Measurements from ENCODE around the gene TIMP3. TPM values are rescaled to one million over a fixed set of nuclear protein-coding genes. Genes with fewer than 3 reads are reported as not detected.
"Not testable (repeated sequence)": the region's sequence is repeated elsewhere in the genome, so short reads cannot be mapped to it uniquely, and the experiment has no call there.

TIMP3 gene
- total RNA-seq (0.35 TPM), polyA plus RNA-seq (not detected)

GRCh38 chr22:32801537-32802236, at the start of gene TIMP3:
TIMP3 (plus strand) TSS chr22:32801705; CDS start chr22:32802002, 297 bp downstream.
- H3K27me3 ChIP-seq (ENCODE audit: control insufficient read depth, insufficient read depth, low read length): peaks cover 23% of the 10 kb centered on the region

GRCh38 chr22:32752326-32752725, 49.2 kb upstream of the TIMP3 start:
- Mint-ChIP-seq H3K36me3 (no peaks in the 10 kb centered on the region), H3K27me3 (peaks cover 9% of the 10 kb centered on the region), H3K9me3 (peaks cover 0 to 2% (median 0%) of the 10 kb centered on the region in 7 donors), H3K27ac (no peak overlapping the region), H3K4me3 (no peak overlapping the region), H3K4me1 (peaks cover 0 to 3% (median 0%) of the 10 kb centered on the region in 4 donors)
- Histone ChIP-seq H3K27ac (ENCODE audit: insufficient read depth, low read length, poor library complexity, severe bottlenecking) (no peak overlapping the region), H3K4me1 (ENCODE audit: control insufficient read depth, insufficient read depth, low read length, poor library complexity, severe bottlenecking) (no peaks in the 10 kb centered on the region), H3K36me3 (ENCODE audit: control insufficient read depth, insufficient read depth, low read length) (no peaks in the 10 kb centered on the region), H3K4me3 (ENCODE audit: low read depth, low read length) (no peak overlapping the region), H3K9me3 (ENCODE audit: control insufficient read depth in 2 of 2, low read length in 2 of 2) (no peaks in the 10 kb centered on the region), H3K27me3 (ENCODE audit: control insufficient read depth, insufficient read depth, low read length) (no peaks in the 10 kb centered on the region)
- no peak for DNase-seq
- no peak for ATAC-seq (ENCODE audit: low read depth in 2 of 2)

More at GRCh38 chr22:32801537-32802236, at the start of gene TIMP3:
- no peaks in the 10 kb centered on the region for H3K4me1 ChIP-seq (ENCODE audit: control insufficient read depth, insufficient read depth, low read length, poor library complexity, severe bottlenecking)
- no peaks in the 10 kb centered on the region for H3K9me3 ChIP-seq (ENCODE audit: control insufficient read depth in 2 of 2, low read length in 2 of 2)
- no peak within 1 kb of the TSS for H3K4me3 Mint-ChIP-seq
- H3K27me3 Mint-ChIP-seq: peaks cover 69% of the 10 kb centered on the region
- H3K4me3 ChIP-seq (ENCODE audit: low read depth, low read length): no peak within 1 kb of the TSS
- H3K27ac ChIP-seq (ENCODE audit: insufficient read depth, low read length, poor library complexity, severe bottlenecking): no peak within 1 kb of the TSS
- H3K4me1 Mint-ChIP-seq: peaks cover 0 to 7% (median 2%) of the 10 kb centered on the region in 4 donors
- H3K27ac Mint-ChIP-seq: peak within 1 kb of the TSS in 1 of 3 donors; percentile 56
- ATAC-seq (ENCODE audit: low read depth in 2 of 2) (no peak), DNase-seq (no peak)
- no peaks in the 10 kb centered on the region for H3K36me3 Mint-ChIP-seq
- peaks cover 0 to 3% (median 0%) of the 10 kb centered on the region in 7 donors for H3K9me3 Mint-ChIP-seq
- no peaks in the 10 kb centered on the region for H3K36me3 ChIP-seq (ENCODE audit: control insufficient read depth, insufficient read depth, low read length)

- Histone ChIP-seq H3K36me3 (ENCODE audit: control insufficient read depth, insufficient read depth, low read length) (no peaks in the 10 kb centered on the region), H3K27me3 (ENCODE audit: control insufficient read depth, insufficient read depth, low read length) (no peaks in the 10 kb centered on the region), H3K4me1 (ENCODE audit: control insufficient read depth, insufficient read depth, low read length, poor library complexity, severe bottlenecking) (no peaks in the 10 kb centered on the region), H3K27ac (ENCODE audit: insufficient read depth, low read length, poor library complexity, severe bottlenecking) (no peak overlapping the region), H3K9me3 (ENCODE audit: control insufficient read depth in 2 of 2, low read length in 2 of 2) (no peaks in the 10 kb centered on the region), H3K4me3 (ENCODE audit: low read depth, low read length) (no peak overlapping the region)
- Mint-ChIP-seq H3K4me3 (no peak overlapping the region), H3K9me3 (peaks cover 0 to 2% (median 0%) of the 10 kb centered on the region in 7 donors), H3K27me3 (peaks cover 7% of the 10 kb centered on the region), H3K27ac (no peak overlapping the region), H3K36me3 (no peaks in the 10 kb centered on the region), H3K4me1 (peaks cover 0 to 3% (median 0%) of the 10 kb centered on the region in 4 donors)
- ATAC-seq (ENCODE audit: low read depth in 2 of 2) (no peak), DNase-seq (no peak)
These were observed 48.5 kb upstream of the TIMP3 start for GRCh38 chr22:32752816-32753520.

- no peak for DNase-seq
- no peak overlapping the region for H3K27ac ChIP-seq (ENCODE audit: insufficient read depth, low read length, poor library complexity, severe bottlenecking)
- no peaks in the 10 kb centered on the region for H3K9me3 ChIP-seq (ENCODE audit: control insufficient read depth in 2 of 2, low read length in 2 of 2)
- H3K4me1 ChIP-seq (ENCODE audit: control insufficient read depth, insufficient read depth, low read length, poor library complexity, severe bottlenecking): no peaks in the 10 kb centered on the region
- peaks cover 4% of the 10 kb centered on the region for H3K27me3 Mint-ChIP-seq
- no peak overlapping the region for H3K4me3 ChIP-seq (ENCODE audit: low read depth, low read length)
- no peak overlapping the region for H3K4me3 Mint-ChIP-seq
- H3K4me1 Mint-ChIP-seq: peaks cover 0 to 3% (median 0%) of the 10 kb centered on the region in 4 donors
- H3K27ac Mint-ChIP-seq: no peak overlapping the region
- no peaks in the 10 kb centered on the region for H3K36me3 ChIP-seq (ENCODE audit: control insufficient read depth, insufficient read depth, low read length)
- no peaks in the 10 kb centered on the region for H3K27me3 ChIP-seq (ENCODE audit: control insufficient read depth, insufficient read depth, low read length)
- peaks cover 0 to 2% (median 0%) of the 10 kb centered on the region in 7 donors for H3K9me3 Mint-ChIP-seq
- no peak for ATAC-seq (ENCODE audit: low read depth in 2 of 2)
- H3K36me3 Mint-ChIP-seq: no peaks in the 10 kb centered on the region
These were observed 47.9 kb upstream of the TIMP3 start for GRCh38 chr22:32753591-32753990.

- H3K9me3 Mint-ChIP-seq: peaks cover 0 to 2% (median 0%) of the 10 kb centered on the region in 7 donors
- no peak for DNase-seq
- Histone ChIP-seq H3K27me3 (ENCODE audit: control insufficient read depth, insufficient read depth, low read length) (no peaks in the 10 kb centered on the region), H3K4me3 (ENCODE audit: low read depth, low read length) (no peak overlapping the region), H3K27ac (ENCODE audit: insufficient read depth, low read length, poor library complexity, severe bottlenecking) (no peak overlapping the region), H3K9me3 (ENCODE audit: control insufficient read depth in 2 of 2, low read length in 2 of 2) (no peaks in the 10 kb centered on the region), H3K36me3 (ENCODE audit: control insufficient read depth, insufficient read depth, low read length) (no peaks in the 10 kb centered on the region), H3K4me1 (ENCODE audit: control insufficient read depth, insufficient read depth, low read length, poor library complexity, severe bottlenecking) (no peaks in the 10 kb centered on the region)
- no peak overlapping the region for H3K27ac Mint-ChIP-seq
- H3K27me3 Mint-ChIP-seq: no peaks in the 10 kb centered on the region
- ATAC-seq (ENCODE audit: low read depth in 2 of 2): no peak
- H3K4me3 Mint-ChIP-seq: no peak overlapping the region
- H3K36me3 Mint-ChIP-seq: no peaks in the 10 kb centered on the region
- peaks cover 0 to 3% (median 0%) of the 10 kb centered on the region in 4 donors for H3K4me1 Mint-ChIP-seq
These were observed 47.0 kb upstream of the TIMP3 start for GRCh38 chr22:32754413-32755041.

GRCh38 chr22:32757086-32757762, 44.3 kb upstream of the TIMP3 start:
- not testable (repeated sequence) for H3K27me3 Mint-ChIP-seq; H3K36me3 ChIP-seq (ENCODE audit: control insufficient read depth, insufficient read depth, low read length); H3K9me3 Mint-ChIP-seq; H3K4me1 Mint-ChIP-seq; H3K27ac ChIP-seq (ENCODE audit: insufficient read depth, low read length, poor library complexity, severe bottlenecking); ATAC-seq (ENCODE audit: low read depth in 2 of 2); H3K4me1 ChIP-seq (ENCODE audit: control insufficient read depth, insufficient read depth, low read length, poor library complexity, severe bottlenecking); H3K36me3 Mint-ChIP-seq; H3K27me3 ChIP-seq (ENCODE audit: control insufficient read depth, insufficient read depth, low read length); H3K27ac Mint-ChIP-seq; H3K4me3 Mint-ChIP-seq; H3K9me3 ChIP-seq (ENCODE audit: control insufficient read depth in 2 of 2, low read length in 2 of 2); H3K4me3 ChIP-seq (ENCODE audit: low read depth, low read length); DNase-seq

- peaks cover 0 to 2% (median 0%) of the 10 kb centered on the region in 7 donors for H3K9me3 Mint-ChIP-seq
- no peaks in the 10 kb centered on the region for H3K36me3 Mint-ChIP-seq
- H3K4me3 Mint-ChIP-seq: no peak overlapping the region
- ATAC-seq (ENCODE audit: low read depth in 2 of 2) (no peak), DNase-seq (no peak)
- Histone ChIP-seq H3K9me3 (ENCODE audit: control insufficient read depth in 2 of 2, low read length in 2 of 2) (no peaks in the 10 kb centered on the region), H3K36me3 (ENCODE audit: control insufficient read depth, insufficient read depth, low read length) (no peaks in the 10 kb centered on the region), H3K27ac (ENCODE audit: insufficient read depth, low read length, poor library complexity, severe bottlenecking) (no peak overlapping the region), H3K4me3 (ENCODE audit: low read depth, low read length) (no peak overlapping the region), H3K27me3 (ENCODE audit: control insufficient read depth, insufficient read depth, low read length) (peaks cover 5% of the 10 kb centered on the region), H3K4me1 (ENCODE audit: control insufficient read depth, insufficient read depth, low read length, poor library complexity, severe bottlenecking) (no peaks in the 10 kb centered on the region)
- peaks cover 7% of the 10 kb centered on the region for H3K27me3 Mint-ChIP-seq
- peaks cover 0 to 4% (median 0%) of the 10 kb centered on the region in 4 donors for H3K4me1 Mint-ChIP-seq
- H3K27ac Mint-ChIP-seq: no peak overlapping the region
These were observed 42.6 kb upstream of the TIMP3 start for GRCh38 chr22:32758866-32759385.
